Skin of body (tissue), 2 donors: ENCODE measurements around the gene GRIA1. TPM values are rescaled to one million over a fixed set of nuclear protein-coding genes. Genes with fewer than 3 reads are reported as not detected.

Experiments
- DNase-seq: peaks from one replicate; lab custom pipeline; 2025; lab: John Stamatoyannopoulos, UW
- total RNA-seq: library from RNA; depleted of rRNA; stranded (reverse); fragments of >200 nt; gene quantifications from one replicate; pipeline ENCODE4 v1.2.3, GENCODE V29; 2014

Gene GRIA1
- total RNA-seq, 1 donor from 2014 or later = 2.5 TPM

DNA sequence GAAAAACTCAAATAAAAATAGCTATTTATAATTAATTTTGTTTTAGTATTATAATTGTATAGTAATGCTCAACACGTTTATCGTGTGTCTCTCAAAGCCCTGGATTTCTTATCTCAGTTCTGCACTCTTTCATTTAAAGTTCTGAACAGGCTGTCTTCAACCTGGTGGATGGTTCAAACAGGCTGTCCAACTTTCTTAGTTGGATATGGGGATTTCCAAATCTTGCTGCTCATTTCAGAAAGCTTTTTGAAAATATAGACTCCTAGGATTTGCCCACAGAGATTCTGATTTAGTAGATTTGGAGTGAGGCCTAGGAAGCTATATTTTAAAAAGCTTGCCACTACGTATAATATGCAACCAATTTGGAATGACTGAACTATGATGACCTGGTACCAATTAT lies 120.3 kb downstream of the GRIA1 start:
- DNase-seq = no peak

DNA sequence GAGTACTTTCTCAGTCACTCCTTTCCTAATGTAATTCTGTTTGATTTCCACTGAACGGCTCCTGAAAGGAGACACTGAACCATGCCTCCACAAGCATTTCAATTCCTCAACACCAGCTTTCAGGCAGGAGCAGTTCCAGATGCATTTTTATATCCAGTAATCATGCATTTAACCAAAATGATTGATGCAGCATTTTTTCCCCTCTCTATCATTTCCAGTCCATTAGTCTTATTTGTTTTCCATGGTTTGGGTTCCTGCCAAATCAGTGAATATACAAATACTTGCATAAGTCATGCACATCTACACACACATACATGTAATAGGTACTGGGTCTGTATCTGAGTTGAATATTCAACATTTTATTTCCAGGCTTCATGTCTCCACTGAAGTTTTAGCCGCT lies 122.7 kb downstream of the GRIA1 start:
- no peak for DNase-seq

DNA sequence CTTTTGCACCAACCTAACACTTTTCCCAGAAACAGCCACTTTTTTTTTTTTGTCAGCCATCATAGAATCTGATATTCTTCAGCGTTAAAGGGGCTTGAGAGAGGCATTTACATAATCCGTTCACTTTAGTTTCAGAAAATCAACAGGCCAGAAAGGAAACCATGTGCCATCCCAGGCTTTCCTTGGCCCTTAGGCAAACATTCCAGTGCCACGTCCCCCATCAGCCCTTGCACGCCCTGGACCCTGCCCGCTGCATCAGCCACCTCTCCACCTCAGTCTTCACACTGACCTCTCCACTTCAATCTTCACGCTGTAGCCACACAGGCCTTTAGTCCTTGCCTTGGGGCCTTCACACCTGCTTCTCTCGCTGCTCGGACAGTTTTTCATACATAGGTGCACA lies 123.2 kb downstream of the GRIA1 start:
- DNase-seq = no peak

DNA sequence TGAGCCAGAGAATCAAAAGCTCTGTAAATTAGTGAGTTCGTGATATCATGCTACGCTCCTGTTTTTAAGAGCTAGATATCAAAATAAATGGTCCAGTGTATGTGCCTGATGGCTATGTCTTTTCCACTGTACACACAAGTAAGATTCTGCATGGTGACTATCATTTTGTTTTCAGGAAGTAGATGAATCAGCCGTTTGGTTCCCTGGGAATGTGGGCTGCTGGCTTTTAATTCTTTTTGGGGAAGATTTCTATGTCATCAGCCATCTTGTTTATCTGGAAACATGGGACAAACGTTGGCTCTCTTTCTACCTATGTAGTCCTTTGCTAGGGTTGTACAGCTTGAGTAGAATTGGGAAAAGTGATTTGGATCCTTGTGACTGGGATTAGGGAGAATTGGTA lies 126.7 kb downstream of the GRIA1 start:
- no peak for DNase-seq

DNA sequence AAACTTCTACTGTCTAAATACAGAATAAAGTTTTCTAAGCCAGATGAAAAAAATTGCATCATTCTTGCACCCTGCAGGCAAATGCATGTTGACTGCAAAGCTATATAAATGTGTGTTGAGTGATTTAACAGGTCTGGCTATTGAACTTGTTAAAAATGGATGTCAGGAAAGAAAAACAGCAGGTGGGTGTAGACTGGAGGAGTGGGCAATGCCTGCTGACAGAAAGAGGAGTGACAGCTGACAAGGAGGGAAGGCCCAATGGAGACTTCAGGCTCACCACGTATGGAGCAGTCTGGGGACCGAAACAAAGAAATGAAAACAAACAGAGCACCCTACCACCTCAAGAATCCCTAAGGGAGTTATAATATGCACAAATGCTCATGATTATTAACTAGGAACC lies 127.8 kb downstream of the GRIA1 start:
- DNase-seq = no peak

DNA sequence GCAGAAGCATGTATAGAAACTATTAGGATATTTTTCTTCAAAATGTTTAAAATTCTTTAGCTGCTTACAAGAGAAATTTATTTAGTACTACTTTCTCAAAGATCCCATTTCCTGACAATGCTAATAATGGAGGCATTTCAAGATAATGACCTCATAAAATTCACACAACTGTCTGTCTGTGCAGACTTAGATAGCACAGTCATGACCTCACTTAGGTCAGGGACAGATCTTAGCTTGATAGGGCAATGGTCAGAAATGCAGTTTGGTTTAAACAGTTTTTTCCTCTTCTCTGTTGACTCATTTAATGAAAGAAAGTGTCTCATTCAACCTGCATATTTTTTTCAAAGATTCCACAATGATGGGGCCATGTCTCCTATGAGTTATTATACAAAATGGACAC lies 128.4 kb downstream of the GRIA1 start:
- no peak for DNase-seq

DNA sequence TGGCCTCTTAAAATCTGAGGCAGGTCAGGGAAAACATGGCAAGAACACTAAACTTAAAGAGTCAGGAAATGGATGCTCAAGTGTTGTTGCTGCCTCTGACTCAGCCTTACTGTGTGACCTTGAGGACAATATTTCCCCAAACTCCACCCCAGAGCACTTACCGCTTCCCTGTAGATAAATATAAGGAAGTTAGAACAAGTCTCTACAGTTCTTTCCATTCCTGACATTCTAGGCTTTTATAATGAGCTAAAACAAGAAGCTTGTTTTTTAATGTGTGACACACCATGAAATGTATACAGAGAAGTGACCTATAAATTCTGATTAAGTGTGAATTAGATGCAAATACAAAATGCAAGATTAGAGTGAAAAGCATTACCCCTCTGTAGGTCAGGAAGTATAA lies 129.3 kb downstream of the GRIA1 start:
- DNase-seq = no peak

DNA sequence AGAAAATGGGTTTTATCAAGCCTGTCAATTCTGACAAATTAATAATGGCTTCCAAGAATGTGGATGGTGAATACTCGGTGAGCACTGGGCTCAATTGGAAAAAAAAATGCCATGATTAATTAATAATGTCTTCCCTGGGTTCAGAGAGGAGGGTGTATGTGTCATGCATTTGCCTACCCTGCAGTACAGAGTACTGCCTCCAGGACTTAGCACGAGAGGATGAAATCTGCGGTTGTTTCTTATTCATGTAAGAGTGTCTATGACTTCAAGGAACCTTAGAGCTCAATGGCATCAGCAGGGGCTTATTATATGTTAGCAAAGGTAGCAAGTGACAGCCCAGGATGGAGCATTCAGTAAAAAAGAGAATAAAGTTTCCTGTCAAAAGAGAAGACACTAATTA lies 132.7 kb downstream of the GRIA1 start:
- no peak for DNase-seq

DNA sequence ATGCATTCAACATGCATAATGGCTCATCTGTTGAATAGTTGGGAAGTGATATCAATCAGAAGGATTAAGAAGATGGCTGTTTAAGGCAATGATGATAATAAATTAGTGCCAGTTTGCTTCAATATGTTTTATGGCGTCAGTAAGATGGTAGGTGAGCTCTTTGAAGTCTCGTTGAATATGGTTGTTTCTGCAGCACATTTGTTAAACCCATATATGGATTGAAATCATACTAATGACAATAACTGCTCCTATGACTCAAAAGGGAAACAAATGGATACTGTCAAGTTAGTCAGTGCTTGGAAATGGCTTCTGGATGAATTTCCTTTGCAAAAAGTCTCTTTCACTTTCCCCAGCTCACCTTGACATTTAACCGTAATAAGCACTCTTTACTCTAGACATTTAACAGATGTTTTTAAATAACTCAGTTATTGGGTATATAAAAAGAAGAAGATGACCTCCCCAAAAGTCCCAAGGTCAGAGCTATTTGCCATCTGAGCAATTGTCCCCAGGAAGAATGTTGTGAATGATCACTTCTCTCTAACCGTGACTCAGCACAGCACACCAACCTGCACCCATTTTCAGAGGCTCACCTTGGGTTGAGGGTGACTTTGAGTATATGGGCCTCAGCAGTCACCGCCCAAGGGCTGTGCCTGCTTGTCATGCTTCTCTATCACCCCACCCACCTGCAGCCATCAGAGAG lies 133.4 kb downstream of the GRIA1 start:
- DNase-seq = no peak

DNA sequence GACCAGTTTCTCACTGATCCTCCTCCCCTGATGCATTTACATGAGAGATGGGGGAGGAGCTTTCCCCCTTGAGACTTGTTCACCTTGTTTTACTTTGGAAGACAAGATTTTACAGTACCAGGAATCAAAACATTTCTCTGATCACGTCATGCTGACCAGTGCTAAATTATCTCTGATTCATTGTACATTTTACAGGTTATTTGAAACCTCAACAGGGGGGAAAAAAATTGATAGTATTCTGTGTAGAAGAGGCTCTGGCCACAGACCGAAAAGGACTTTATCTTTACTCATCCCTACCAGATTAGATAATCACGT lies 133.9 kb downstream of the GRIA1 start:
- no peak for DNase-seq

DNA sequence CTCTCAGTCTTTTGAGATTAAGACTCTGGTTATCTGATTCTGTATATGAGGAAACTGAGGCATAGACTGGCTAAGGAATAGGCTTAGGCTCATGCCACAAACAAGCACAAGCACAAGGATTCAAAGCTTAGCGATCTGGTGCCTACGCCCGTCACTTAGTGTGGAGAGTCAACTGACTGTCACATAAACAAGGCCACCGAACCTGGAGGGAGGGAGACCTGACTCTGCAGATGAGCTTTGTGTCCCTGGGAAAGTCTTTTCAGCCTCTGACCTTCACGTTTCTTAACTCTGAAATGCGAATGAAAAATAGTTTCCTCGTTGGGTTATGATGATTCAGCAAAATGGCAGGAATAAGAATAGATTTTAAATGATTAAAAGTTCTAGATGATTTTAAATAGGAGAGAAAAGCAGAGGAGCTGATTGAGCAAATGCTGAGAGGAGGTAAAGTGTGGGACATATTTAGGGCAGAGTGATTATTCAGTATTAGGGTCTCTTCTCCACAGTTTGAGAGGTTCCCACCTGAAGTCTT lies 135.4 kb downstream of the GRIA1 start:
- no peak for DNase-seq

DNA sequence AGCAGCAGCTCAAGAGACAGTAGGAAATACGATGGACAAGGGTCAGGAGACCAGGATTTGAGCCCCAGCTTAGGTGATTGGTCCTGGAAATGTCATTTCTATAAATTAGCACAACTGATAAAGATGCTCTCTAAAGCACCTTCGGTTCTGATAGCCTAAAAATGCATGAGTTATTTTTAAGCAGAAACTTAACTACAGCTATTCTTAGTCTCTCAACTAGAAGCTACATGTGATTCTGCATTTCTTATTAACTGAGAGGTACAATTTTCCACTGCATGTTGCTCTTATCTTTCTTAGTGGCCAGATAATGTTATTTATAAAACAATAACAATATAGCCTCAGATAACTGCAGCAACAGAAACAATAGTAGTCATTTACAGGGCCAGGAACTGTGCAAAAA lies 136.4 kb downstream of the GRIA1 start:
- no peak for DNase-seq

DNA sequence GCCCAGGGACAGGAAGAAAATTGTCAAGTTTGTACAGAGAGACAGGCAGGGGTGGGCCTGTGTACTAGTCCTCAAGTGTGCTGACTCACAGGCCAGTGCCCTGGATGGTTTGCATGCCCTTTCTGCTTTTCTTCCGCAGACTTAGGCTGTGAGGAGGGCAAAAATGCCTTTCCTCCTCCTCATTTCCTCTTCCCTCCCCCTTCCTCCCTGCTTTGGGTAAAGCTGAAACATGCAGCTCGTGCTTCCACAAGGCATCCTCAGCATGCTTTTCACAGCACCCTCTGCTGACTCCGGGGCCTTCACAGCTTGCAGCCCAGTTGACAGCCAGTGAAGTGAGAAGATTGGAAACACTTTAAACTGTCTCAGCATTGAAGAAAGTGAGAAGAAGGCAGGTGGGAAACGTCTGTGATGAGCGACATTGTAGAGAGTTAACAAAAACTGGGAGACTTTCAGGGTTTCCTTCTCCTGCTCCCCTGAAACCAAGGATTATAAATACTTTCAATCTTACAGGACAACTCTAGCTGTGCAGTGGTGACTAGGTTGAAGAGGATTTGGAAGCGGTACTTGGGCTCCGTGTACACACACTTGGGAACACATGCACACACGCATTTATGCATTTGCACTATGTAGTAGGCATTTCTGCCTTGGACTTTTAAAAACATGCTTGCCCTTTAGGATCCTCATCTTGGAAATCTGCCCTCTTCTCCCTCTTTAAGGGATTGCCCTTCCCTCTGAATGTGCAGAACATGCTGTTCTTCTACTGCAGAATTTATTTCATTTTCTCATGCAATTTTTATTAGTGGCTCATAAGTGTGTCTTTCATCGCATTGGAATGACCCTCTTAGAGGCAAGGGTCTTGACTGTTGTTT lies 138.8 kb downstream of the GRIA1 start:
- no peak for DNase-seq

DNA sequence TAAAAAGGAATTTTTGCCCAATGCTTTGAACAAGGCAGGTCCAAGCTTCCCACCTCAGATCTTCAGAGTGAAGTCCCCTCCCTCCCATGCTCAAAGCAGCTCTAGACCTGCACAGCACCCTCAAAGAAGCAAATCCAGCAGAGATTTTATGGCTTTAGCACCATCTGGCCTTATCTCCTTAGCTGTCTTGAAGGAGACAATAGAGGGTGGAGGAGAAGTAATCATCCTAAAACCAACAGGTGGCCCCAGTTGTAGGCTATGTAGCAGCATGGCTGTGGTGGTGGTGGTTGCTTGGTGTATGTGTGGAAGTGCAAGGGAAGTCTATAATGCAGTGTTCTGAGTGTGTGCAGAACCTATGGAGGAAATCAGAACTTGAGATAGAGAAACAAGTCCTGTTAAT lies 140.1 kb downstream of the GRIA1 start:
- no peak for DNase-seq

DNA sequence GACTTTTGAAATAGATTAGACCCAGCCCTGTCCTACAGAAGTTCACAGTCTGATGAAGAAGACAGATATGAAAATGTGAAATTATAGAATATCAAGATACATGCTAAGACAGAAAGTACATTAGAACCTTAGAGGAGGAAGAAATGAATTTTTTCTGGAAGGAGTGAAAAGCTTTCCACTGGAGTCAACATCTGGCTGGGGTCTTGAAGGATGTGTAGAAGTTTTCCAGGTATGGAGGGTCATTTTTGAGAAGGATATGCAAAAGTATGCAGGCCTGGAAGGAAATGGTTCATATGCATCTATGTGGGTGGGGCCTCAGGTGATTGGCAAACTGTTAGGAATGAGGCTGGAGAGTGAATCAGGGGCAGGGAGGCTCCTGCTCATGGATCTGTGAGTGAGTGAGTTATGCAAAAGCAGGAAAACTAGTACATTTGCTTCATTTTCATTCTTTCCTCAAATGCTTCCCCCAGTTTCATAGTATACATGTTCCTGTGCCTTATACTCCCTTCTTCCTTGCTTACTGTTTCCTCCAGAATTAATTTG lies 142.3 kb downstream of the GRIA1 start:
- no peak for DNase-seq

DNA sequence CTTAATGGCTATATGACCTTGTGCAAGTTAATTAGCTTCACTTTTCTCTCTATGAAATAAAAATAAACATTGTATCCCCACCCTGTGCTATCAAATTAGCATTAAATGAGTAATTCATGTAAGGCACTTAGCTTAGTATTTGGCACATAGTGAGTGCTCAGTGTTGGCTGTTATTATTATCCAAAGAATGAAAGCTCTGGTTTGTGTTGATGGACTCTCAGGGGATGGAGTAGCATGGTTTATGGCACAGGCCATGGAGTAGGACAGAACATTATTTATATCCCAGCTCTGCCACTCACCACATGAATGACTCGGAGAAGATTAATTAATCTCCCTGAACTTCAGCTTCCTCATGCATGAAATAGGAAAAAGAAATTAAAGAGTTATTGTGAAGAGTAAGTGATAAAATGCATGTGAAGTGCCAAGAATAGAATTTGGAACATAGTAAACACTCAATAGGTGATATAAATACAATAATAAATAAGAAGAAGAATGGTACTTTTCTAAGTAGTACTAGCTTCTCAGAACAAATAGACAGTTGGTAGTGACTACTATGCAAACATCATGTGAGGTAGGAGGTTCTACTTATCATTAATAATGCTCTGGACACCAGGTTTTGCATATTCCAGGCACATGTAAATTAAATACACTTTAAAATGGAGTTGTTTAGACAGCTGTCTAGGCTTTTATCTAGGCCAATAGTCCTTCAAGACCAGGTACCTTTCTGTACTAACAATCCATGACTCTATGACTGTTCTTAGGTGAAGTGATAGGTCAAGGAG lies 146.4 kb downstream of the GRIA1 start:
- DNase-seq = no peak

DNA sequence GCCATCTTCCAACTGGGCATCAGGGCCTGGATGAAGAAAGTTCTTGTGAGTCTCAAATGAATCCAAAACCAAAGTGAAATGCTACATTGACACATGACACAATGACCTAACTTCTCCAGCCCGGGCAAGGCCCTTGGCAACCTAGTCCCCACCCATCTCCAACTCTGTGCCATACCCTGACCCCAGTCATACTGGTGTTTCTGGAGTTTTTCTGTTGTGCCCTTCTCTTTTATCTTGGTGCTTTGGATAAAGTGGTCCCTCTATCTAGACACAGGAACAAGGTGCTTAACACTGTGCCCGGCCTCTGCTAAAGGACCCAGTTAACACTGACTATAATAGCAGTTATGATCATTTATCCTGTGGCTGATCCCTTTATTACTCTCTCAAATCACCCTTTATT lies 149.8 kb downstream of the GRIA1 start:
- DNase-seq = no peak

DNA sequence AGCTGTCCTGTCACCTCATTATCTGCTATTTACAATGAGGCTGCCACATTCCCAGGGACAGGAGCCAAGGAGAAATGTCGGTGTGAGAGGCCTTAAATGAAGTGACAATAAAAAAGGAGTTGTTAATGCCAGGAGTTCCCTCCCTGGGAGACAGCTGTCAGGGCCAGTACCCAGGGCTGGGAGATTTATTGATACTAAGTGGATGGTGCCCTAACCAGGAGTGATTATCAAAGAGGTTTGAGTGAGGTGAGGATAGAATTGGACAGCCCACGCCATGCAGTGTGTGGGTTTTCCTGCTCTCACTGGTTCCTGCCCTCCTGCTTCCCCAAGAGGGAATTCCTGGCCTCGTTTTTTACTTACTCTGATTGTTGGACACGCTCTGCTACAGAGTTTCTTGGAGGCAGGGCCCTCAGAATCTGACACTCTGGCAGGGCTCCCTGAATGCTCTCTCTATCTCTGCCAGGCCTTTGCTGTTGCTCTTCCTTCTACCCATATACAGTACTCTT lies 150.8 kb downstream of the GRIA1 start:
- no peak for DNase-seq

DNA sequence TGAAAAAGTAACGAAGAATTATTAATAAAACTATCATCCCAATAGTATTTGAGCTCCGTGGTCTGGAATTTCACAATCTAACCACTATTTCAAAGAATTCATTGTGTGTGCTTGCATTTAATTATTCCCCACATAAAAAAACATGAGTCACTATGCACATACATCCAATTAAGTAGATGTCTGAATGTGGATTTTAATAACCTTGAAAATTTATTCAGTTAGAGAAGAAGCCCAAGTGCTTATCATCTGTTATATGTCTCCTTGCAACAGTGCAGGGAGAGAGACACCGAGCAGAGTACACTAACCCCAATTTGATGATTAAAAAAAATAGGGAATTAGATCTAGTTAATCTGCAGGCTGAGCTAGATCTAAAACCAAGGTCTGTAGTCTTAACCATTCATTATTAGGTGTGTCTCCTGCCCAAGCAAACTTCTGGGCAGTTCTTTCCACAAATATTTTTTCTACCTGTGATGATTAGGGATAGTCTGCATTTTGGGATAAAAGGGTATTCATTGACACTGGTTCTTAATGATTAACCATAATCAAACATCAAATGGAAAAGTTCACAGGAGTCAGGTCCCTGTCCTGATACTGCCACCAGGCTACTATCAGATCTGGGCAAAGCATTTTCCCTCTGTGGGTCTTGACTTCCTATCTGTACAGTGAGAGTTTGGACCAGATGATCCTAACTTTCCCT lies 164.2 kb downstream of the GRIA1 start:
- no peak for DNase-seq

DNA sequence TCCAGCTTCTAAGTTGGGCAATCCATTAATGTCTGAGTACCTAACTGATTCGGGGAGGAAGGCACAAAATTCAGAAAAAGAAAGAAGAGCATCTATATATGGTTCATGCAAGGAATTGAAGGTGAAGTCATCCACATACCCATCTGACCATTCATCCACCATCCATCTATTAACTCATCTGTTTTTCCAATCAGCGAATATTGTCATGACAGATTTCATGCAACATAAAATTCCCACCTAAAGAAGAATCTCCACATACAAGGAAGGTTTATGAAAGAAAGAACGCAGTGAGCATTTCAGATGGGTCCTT lies 164.7 kb downstream of the GRIA1 start:
- no peak for DNase-seq

DNA sequence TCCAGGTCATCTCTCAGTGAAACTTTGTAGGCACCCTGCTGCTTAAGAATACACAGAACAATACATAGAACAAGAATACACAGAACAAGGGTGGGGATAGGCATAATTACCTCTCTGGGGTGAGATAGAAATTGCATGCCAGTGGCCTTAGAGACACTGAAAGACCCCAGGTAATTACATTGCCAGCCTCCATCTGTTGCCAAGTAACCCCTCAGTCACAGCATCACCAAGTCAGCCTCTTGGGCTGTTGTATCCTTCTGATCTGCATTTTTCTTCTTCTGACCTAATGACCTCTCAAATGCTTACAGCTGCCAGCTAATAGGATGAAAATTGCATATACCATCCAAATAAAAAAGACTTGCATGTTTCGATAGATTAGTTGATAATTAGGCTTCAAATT lies 167.7 kb downstream of the GRIA1 start:
- no peak for DNase-seq
